GM13977 (cell line): Measurements from ENCODE around the gene PTPRF.

Experiments
- DNase-seq: peaks from one replicate; pipeline ENCODE4 v3.0.0; 2012; ENCODE audit warnings: low spot score
- CTCF ChIP-seq: IDR thresholded peaks from 2 replicates; pipeline ENCODE4 v1.5.1; 2012; ENCODE audit warnings: mild to moderate bottlenecking, control low read depth; ENCODE audit not compliant: insufficient read depth; ENCODE audit errors: extremely low read depth, missing control alignments
- in situ Hi-C: fragments of 300-500 bp; cut with MboI; formaldehyde crosslinking; loops from one replicate; pipeline ENCODE4 v1.12.0; 2022; ENCODE audit warnings: low sequenced_read_pairs, low pct_unique_long_range_greater_than_20kb, mixed read lengths, inconsistent platforms; ENCODE audit not compliant: unreplicated experiment

PTPRF gene

GRCh38 chr1:43618521-43619313, 88.0 kb downstream of the PTPRF start:
- no peak for DNase-seq
- in situ Hi-C loops = no loop called here
- no peak for TF ChIP-seq CTCF

GRCh38 chr1:43619314-43619790, 88.7 kb downstream of the PTPRF start:
- in situ Hi-C loops = no loop called here
- TF ChIP-seq CTCF = no peak

GRCh38 chr1:43619996-43620920, 89.6 kb downstream of the PTPRF start:
- TF ChIP-seq CTCF = no peak
- DNase-seq = no peak
- in situ Hi-C loops = no loop called here

More at GRCh38 chr1:43619314-43619790, 88.7 kb downstream of the PTPRF start:
- DNase-seq = no peak

GRCh38 chr1:43620956-43621355, 90.3 kb downstream of the PTPRF start:
- no peak for TF ChIP-seq CTCF
- no peak for DNase-seq
- in situ Hi-C loops = no loop called here

GRCh38 chr1:43621386-43621785, 90.7 kb downstream of the PTPRF start:
- TF ChIP-seq CTCF = no peak
- no peak for DNase-seq
- in situ Hi-C loops = no loop called here

- no peak for TF ChIP-seq CTCF
- in situ Hi-C loops = no loop called here
- DNase-seq = no peak
Measured at GRCh38 chr1:43621861-43622260, 91.2 kb downstream of the PTPRF start.
